ENCODE measurements around the gene ABR. TPM values are rescaled to one million over a fixed set of nuclear protein-coding genes. Genes with fewer than 3 reads are reported as not detected.

ABR gene
- total RNA-seq = 58.1 TPM

DNA sequence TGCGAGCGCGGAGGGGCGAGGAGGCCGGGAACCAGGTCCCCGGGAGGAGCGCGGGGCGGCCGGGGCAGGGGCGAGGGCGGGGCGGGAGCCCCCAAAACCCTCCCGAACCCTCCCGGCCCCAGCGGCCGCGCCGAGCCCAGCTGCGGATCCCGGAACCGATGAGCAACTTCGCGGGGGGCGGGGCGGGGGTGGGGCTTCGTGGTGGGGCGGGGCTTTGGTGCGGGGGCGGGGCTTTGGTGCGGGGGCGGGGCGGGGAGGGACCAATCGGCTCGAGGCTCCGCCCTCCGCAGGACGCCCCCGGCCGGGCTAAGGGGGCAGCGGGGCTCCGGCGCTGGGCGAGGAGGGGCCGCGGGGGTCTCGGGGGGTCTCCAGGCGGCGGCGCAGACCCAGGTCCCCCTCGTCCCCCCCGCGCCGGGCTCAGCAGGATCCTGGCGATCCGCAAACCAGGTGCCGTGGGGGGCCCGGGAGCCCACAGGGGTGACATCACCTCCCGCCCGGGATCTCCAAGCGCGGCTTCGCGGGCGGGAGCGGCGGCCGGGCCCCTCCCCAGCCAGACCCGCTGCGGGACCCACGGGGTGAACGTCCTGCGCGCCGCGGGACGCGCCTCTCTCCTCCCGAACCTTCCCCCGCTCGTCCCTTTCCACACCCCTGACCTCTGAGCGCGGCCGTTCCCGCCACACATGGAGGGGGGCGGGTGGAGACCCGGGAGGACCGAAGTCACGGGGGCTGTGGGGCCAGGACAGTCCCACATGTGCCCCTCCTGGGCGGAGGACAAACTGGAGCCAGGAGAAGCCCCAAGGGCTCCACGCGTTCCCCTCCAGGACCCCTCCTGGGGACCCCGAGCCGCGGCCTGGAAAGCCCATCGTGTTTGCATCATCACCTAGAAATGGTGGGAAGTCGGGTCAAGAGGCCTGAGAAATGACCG, at the start of gene ABR:
TSS of gene ABR (minus strand) at position 164 of the 925 bp plus-strand sequence. CDS start 254 bp downstream, outside the sequence.
- no peak for DNase-seq

DNA sequence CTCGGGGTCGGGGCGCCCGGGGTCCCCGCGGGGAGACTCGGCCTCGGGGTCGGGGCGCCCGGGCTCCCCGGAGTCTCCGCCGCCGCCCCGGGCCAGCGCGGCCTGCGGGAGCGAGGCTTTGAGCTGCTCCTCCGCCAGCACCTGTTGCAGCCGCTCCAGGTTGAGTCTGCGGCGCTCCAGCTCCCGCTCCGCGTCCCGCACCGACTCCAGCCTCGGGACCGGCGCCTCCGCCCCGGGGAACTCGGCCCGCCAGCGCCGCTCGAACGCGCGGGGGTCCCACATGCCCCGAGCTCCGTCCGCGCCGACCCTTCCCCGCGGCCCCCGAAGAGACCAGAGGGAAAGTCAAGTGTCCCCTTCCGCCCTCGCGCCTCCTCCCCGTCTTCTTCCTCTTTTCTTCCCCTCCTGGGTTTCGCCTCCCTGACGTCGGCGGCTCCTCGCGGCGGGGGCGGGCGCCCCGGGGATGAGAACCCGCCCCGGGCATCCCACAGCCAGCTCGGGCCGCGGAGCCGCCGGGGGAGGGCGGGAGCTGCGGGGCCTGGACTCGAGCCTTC, 49.6 kb upstream of the ABR start:
- DNase-seq = no peak

DNA sequence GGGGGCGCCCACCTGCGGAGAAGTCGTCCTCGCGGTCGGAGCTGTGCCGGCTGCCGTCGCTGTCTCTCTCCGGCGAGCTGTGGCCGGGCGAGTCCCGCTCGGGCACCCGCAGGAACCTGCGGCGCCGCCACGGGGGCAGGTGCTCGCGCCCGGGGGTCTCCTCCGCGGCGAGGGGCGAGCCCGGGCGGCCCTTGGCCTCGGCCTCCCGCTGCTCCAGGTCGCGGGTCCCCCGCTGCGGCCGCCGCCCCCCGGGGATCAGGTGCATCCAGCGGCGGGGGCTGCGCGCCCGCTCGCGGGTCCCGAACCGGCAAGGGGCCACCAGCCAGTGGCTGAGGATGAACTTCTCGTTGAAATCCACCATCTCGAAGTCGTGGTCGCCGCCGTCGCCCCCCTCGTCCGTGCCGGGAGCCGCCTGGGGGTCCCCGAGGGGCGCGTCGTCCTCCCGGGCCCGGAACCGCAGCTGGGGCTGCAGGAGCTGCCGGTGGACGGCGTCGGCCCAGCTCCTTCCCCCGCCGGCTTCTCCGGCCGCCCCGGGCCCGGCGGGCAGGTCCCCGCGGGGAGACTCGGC, 49.1 kb upstream of the ABR start:
- no peak for DNase-seq

DNA sequence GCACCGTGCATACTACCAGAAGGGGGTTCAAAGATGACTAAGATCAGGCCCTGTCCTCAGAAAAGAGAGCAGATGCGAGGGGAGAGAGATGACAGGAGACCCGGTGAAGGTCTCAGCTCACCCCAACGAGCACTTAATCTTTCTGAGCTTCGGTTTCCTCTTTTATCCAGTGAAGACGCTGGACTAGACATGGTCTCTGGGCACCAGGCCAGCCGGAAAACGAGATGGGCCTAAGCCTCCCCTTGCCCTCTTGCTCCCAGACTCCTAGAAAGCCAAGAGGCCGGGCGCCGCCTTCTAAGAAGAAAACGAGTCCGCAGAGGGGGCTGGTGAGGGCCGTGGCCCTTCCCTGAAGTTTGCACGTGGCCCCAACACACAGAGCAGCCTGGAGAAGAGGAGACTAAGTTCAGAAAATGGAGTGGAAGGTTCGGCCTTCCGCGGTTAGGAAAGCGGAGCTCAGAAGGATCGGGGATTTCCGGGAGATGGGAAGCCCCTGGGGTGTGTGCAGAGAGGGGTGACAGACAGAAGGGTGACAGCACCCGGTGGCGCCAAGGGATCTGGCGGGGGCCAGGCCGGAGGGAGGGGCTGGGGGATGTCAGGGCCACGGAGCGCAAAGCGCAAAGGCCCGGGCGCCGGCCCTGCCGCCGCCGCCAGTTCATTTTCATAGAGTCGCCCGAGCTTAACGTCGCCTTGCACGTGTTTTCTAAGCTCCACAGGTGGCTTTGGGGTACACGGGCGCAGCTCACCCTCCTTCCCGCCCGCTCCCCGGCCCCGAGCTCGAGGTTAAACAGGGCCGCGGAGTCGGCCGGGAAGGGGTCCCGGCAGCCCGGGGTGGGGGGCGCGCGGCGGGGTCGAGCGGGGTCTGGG, 48.4 kb upstream of the ABR start:
- no peak for DNase-seq

DNA sequence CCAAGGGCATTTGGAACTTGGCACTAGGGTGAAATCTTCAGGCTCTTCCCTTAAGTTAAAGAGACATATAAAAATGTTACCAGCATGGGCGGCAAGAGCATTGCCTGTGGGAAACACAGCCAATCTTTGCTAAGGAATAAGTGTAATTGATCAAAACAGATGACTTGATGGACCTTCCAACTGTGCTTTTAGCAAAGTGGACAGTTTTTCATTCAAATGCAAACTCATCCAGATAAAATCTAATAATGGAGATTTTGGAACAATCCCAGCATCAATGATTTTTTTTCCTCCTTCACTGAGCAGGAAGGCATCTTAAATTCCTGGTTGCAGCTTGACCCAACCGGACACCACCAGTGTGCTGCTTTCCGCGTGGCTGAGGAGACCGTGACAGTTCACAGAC, 47.6 kb upstream of the ABR start:
- no peak for DNase-seq

DNA sequence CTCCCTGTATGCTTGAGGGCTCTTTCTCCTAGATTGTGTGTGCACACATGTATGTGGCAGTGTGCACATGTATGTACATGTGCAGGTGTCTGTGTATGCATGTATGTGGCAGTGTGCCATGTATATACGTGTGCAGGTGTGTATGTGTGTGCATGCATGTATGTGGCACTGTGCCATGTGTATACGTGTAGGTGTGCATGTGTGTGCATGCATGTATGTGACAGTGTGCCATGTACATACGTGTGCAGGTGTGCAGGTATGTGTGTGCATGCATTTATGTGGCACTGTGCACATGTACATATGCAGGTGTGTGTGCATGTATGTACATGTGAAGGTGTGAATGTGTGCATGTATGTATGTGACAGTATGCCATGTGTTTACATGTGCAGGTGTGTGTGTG, 46.5 kb upstream of the ABR start:
- no peak for DNase-seq

DNA sequence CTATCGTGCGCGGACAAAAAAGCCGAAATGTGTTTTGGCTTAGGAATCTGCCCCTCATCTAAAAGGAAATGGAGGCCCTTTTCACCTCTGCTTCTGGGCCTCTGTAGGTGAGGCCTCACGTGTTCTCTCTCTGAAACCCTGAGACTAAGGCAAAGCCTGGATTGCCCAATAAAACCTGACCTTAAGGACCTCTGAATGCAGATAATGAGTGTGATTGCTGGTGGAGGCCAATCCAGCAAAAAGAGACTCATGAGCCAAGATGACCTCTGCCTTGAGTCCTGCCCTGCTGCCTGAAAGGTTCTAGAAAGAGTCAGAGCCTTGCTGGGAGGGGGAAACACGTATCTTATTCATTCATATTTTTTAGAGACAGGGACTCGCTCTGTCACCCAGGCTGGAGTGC, 44.5 kb upstream of the ABR start:
- no peak for DNase-seq

DNA sequence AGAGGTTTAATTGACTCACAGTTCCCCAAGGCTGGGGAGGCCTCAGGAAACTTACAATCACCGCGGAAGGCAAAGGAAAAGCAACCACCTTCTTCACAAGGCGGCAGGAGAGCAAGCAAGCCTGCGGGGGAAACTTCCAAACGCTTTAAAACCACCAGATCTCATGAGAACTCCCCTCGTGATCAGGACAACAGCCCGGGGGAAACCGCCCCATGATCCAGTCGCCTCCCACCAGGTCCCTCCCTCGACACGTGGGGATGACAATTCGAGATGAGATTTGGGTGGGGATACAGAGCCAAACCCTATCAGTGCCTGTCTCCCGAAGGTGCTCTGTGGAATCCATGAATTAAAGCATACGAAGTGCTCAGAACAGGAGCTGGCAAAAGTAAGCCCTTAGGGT, 43.9 kb upstream of the ABR start:
- no peak for DNase-seq

DNA sequence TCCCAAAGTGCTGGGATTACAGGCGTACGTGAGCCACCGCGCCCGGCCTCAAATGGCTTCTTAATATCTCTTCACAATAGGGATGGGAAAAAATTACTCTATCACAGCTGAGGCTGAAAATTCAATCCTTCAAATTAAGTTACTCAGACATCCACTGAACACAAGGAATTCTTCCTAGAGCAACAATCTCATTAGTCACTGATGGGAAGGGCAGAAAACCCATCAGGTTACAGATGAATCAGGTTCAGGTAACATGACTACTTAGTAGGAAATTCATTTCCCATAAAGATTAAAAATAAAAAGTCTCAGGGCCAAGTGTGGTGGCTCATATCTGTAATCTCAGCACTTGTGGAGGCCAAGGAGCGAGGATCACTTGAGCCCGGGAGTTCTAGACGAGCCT, 42.5 kb upstream of the ABR start:
- DNase-seq = no peak

DNA sequence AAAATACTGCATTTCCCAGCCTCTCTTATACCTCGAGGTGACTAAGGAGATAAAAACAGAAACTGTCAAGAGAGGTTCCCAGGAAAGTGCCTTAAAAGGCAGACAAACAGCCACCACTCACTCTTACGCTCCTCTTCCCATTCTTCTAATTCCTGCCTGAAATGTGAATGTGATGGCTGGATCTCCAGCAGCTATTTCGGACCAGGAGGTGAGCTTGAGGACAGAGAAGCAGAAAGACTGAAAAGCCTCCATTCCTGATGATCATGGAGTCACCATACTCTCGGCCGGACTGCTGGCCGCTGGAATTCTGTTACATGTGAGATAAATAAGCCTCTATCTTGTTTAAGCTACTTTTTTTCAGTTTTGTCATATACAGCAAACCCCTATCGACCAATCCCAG, 41.4 kb upstream of the ABR start:
- no peak for DNase-seq

DNA sequence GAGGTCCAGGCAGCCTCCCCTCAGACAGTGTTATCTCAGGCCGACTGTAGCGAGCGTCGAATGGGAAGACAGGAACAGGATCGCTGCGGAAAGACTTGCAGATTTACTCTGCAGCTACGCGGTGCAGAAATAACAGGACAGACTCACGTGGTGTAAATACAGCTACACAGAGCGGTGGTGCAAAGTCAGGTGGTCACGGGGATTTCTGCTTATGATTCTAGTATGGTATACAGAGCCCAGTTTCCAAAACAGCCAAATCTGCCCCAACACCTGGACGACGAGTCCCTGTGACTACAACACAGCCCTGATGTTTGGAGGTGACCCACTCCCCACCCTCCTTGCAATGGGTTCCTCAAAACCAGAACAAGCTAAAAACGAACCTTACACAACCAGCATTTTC, 40.6 kb upstream of the ABR start:
- no peak for DNase-seq

DNA sequence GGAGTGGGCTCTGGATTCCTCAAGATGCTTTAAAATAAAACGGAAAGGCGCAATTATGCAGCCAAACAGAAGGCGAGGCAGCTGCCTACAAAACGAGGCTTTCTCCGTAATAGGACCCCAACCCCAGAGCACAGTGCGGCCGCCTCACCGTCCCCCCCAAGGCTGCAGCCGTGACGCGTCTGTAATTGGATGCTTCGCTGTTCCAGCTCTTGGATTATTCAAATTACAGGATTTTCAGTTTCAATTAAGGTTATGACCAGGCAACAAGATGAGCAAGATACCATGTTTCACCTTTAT, 37.3 kb upstream of the ABR start:
- no peak for DNase-seq

DNA sequence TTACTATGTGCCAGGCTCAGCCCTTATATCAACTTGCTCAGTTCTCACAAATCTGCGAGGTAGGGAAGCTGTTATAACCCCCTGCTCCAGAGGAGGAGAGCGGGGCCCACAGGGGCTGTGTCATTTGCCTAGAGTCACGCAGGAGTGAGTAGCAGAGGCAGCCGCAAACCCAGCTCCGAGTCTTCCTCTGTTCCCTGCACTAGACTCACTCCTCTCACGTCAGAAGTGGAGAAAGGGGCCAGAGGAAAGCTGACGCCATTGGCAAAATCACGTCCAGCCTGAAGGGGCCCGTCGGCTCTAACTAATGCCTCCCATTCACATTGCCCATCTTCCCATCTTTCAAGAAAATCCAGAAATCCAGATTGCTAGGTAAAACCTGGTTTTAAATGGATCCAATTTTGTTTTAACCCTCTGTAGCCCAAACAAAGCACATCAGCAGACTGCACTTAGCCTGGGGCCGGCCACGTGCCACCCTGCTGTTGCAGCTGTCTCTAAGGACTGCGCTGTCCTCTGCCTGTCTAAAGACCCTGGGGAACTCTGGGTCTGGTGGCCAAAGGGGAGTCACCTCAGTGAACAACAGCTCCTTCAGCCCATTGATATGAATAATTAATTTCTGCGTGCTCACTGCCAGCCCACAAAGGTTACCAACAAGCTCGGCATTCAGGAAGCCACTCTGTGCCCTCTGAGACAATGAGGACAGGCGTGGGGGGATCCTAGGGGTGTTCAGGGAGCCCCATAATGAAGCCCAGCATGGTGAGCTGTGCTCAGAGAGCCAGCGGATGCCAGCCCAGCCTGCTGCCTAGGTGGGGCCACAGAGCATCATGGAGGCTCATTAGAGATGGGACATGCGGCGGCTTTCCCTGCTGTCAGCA, 36.7 kb upstream of the ABR start:
- DNase-seq = no peak

DNA sequence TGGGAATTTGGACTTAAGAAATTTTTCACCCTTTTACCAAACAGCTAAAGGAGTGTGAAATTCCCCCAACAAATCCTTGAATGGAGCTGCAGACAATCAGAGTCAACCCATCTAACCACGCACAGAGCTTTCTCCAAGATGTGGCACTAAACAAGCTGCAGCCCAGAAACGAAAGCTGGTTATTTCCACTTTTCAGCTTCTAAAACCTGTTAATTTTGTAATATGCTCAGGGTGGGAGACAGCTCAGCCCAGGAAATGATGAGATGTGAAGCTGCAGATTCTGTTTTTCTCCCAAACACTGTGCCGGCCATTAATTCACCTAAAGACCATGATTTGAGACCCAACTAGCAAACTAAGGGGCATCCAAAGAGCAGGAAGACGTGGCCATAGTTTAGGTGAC, 33.2 kb upstream of the ABR start:
- DNase-seq = no peak

DNA sequence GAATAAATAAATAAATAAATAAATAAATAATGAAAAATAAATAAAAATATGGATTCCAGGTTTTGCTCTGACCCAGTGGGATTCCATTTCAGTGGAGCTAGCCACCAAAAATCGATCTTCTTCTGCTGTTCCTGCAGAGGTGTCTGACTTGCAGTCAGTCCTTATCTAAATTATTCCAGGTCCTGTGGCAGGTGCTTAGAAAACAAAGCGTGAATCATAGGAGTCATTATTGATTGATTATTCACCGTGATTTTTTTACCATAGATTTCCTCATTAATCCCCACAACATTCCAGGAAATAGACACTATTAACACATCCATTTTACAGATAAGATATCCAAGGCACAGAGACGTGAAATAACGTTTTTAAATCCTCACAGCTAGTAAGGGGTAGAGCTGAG, 31.5 kb upstream of the ABR start:
- no peak for DNase-seq

DNA sequence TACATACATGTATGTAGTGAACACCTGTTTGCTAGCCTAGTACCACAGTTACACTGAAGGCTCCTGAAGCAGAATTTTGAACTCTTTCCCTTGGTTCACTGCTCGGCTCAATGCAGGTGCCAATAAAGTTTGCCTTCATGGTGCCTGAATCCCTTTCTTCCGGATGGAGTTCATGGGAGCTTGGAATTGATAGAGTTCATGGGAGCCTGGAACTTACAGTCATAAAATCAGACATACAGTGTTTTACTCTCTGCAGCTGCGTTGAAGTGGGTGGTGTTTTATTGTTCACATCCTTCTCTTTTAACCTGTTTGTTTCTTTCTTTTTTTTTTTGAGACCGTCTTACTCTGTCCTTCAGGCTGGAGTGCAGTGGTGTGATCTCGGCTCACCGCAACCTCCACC, 29.2 kb upstream of the ABR start:
- DNase-seq = no peak

DNA sequence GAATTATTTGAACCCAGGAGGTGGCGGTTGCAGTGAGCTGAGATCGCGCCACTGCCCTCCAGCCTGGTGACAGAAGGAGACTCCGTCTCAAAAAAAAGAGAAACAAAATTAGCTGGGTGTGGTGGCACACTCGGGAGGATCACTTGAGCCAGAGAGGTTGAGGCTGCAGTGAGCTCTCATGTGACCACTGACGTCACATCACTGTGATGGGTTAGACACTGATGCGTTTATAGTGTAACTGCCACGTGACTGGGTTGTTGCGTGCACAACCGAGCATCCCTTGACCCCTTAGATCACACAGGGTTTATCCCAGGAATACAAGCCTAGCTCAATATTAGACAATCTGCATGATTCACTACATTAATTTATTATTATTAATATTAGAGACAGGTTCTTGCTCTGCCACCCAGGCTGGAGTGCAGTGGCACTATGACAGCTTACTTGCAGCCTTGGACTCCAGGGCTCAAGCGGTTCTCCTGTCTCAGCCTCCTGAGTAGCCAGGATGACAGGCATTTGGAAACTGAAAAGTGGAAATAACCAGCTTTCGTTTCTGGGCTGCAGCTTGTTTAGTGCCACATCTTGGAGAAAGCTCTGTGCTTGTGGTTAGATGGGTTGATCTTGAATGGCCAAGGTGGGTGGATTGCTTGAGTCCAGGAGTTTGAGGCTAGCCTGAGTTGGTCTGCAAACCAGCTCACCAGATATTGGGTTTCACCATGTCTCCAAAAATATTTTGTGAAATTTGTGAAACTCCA, 26.4 kb upstream of the ABR start:
- DNase-seq = no peak

DNA sequence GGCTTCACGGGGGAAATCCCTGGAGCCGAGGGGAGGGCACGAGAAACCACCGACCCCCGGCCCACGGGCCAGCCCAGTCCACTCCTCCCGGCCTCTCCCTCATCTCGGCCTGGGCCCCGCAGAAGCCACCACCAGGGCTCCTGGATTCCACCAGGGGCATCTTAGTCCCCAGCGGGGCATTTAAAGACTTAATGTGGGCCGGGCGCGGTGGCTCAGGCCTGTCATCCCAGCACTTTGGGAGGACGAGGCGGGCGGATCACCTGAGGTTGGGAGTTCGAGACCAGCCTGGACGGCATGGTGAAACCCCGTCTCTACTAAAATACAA, 24.1 kb upstream of the ABR start:
- no peak for DNase-seq

DNA sequence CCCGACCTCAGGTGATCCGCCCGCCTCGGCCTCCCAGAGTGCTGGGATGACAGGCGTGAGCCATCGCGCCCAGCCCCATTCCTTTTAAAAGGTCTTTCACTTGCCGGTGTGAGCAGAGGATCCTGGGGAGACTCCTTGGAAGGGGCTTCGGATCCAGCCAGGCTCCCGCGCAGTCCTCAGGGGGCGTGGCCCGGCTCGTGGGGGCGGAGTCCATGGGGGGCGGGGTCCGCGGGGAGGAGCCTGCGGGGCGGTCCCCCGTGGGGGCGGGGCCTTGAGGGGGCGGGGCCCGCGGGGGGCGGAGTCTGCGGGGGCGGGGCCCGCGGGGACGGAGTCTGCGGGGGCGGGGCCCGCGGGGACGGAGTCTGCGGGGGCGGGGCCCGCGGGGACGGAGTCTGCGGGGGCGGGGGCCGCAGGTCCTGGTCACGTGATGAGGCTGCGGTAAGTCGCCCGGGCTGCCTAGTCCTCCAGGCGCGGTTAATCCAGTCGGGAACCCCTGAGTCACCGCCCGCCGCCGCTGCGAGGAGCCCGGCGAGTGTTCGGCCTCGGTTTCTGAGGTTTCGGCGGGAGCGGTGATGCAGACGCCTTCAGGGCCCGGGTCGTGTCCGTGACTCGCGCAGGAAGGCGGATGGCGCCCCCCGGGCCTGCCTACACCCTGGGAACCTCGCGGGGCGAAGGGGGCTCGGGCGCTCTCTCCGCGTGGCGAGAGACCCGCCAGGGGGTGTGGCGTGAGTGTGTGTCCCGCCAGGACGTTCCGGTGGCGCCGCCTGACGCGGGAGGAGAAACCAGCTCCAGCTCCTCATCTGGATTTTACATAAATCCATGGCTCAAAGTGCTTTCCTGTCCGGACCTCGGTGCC, 23.6 kb upstream of the ABR start:
- no peak for DNase-seq

DNA sequence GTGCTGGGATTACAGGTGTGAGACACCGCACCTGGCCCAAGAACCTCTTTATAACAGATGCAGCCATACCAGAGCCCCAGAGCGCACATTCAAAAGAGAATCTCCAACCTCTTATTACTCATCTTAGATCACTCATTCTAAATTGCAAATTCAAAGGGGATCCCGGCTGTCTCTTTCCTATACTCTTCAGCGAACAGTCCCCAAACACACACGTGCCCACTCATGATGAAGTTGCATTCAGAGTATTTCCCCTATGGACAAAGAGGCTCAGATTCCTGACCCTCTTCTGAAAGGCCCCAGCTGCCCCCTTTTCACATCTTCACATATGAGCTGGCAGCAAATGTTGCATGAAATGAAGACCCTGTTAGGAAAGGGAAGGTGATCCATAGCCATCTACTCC, 22.5 kb upstream of the ABR start:
- DNase-seq = no peak
